ENCODE results near the gene PSG7. TPM values are rescaled to one million over a fixed set of nuclear protein-coding genes. Genes with fewer than 3 reads are reported as not detected.
"Not testable (repeated sequence)": the region's sequence is repeated elsewhere in the genome, so short reads cannot be mapped to it uniquely, and the experiment has no call there.

The PSG7 gene
- total and polyA plus RNA-seq, 2 donors (not counting 1 experiment from before 2014, with no cell fraction given), result 0.66 TPM; not detected in 1

DNA sequence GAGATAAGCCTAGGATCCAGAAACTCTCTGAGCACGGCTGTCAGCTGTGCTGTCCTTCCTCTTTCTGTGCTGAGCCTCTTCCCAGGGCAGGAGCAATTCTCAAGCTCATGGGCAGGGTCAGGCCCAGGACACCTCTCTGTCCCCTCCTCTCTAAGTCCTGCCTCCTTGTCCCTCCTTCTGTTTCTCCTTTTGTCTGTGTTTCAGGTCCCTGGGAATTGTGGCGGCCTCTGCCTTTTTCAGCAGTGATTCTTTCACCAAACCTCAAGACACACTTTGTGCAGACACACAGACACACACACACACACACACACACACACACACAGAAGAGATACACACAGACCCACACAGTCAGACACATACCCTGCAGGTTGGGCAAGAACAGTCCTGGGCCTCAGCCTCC lies 57.4 kb downstream of the PSG7 start, which contains the start of gene PSG1:
Gene PSG1, minus strand, starts transcription at position 101 of the 400 bp plus-strand sequence. CDS start 132 bp downstream, outside the sequence.
- TF ChIP-seq EZH2 (IDR thresholded peaks at IDR 0.05; ENCODE audit: low read length, missing control alignments), result no peak
- TF ChIP-seq, protein P1, sequence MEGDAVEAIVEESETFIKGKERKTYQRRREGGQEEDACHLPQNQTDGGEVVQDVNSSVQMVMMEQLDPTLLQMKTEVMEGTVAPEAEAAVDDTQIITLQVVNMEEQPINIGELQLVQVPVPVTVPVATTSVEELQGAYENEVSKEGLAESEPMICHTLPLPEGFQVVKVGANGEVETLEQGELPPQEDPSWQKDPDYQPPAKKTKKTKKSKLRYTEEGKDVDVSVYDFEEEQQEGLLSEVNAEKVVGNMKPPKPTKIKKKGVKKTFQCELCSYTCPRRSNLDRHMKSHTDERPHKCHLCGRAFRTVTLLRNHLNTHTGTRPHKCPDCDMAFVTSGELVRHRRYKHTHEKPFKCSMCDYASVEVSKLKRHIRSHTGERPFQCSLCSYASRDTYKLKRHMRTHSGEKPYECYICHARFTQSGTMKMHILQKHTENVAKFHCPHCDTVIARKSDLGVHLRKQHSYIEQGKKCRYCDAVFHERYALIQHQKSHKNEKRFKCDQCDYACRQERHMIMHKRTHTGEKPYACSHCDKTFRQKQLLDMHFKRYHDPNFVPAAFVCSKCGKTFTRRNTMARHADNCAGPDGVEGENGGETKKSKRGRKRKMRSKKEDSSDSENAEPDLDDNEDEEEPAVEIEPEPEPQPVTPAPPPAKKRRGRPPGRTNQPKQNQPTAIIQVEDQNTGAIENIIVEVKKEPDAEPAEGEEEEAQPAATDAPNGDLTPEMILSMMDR (conservative IDR thresholded peaks at IDR 0.05 in 1 of 2, IDR thresholded peaks at IDR 0.05 in 1 of 2; ENCODE audit: low read depth in 1 of 2, low read length in 2 of 2), result no peak
- Histone ChIP-seq H3K36me3 (ENCODE audit: control insufficient read depth, insufficient read depth, low read length) (no peaks in the 10 kb centered on the region), H4K20me1 (ENCODE audit: control insufficient read depth, extremely low read depth, insufficient read depth, low read length) (no peaks in the 10 kb centered on the region), H3K27ac (ENCODE audit: insufficient read depth, low read length) (no peak within 1 kb of the TSS), H3K27me3 (ENCODE audit: control insufficient read depth, insufficient read depth, low read length) (no peaks in the 10 kb centered on the region), H3K4me2 (ENCODE audit: extremely low read depth, insufficient read depth, low read length) (no peak within 1 kb of the TSS), H3K4me3 (replicated peaks in 1 of 4; ENCODE audit: control extremely low read depth in 1 of 4, insufficient read depth in 1 of 4, low read depth in 3 of 4, low read length in 4 of 4) (no peak within 1 kb of the TSS), H3K79me2 (ENCODE audit: control insufficient read depth, insufficient read depth, low read length) (no peaks in the 10 kb centered on the region), H3K9me3 (ENCODE audit: control insufficient read depth, insufficient read depth, low read depth, low read length) (no peaks in the 10 kb centered on the region), H3K4me1 (ENCODE audit: control insufficient read depth, extremely low read depth, insufficient read depth, low read length) (peaks cover 17% of the 10 kb centered on the region), H2AFZ (ENCODE audit: low read length) (no peak within 1 kb of the TSS), H3K9ac (ENCODE audit: insufficient read depth, low read length) (no peak within 1 kb of the TSS)
- DNase-seq (ENCODE audit: low read depth in 2 of 2), result no peak

DNA sequence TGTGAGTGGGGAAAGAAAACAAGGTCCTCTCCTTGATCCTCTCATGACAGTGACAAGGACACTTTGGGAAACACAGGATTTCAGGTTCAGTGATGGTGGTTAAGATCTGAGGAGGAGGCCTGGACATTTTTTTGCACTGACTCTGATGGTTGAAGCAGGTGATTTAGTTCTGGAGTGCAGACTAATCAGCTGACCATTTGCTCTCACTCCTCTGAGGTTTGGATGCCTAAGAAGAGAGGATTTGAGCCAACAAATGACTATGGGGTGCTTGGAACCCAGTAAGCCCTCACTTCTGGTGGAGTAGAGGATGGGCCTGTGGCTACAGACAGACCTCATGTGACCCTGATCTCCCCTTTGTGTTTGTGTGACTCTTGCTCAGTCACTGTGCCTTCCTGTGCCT lies 60.4 kb downstream of the PSG7 start:
- not testable (repeated sequence) for H2AFZ ChIP-seq (ENCODE audit: low read length); H3K9me3 ChIP-seq (ENCODE audit: control insufficient read depth, insufficient read depth, low read depth, low read length); H3K36me3 ChIP-seq (ENCODE audit: control insufficient read depth, insufficient read depth, low read length); H3K79me2 ChIP-seq (ENCODE audit: control insufficient read depth, insufficient read depth, low read length); H3K4me2 ChIP-seq (ENCODE audit: extremely low read depth, insufficient read depth, low read length); H3K4me3 ChIP-seq (replicated peaks in 1 of 4; ENCODE audit: control extremely low read depth in 1 of 4, insufficient read depth in 1 of 4, low read depth in 3 of 4, low read length in 4 of 4); H4K20me1 ChIP-seq (ENCODE audit: control insufficient read depth, extremely low read depth, insufficient read depth, low read length); H3K9ac ChIP-seq (ENCODE audit: insufficient read depth, low read length); H3K27me3 ChIP-seq (ENCODE audit: control insufficient read depth, insufficient read depth, low read length)
- Histone ChIP-seq H3K4me1 (ENCODE audit: control insufficient read depth, extremely low read depth, insufficient read depth, low read length) (peaks cover 20% of the 10 kb centered on the region), H3K27ac (ENCODE audit: insufficient read depth, low read length) (peak overlapping the region; percentile 89)
- DNase-seq (ENCODE audit: low read depth in 2 of 2), result peak in 1 of 2 donors; percentile 84

GRCh38 chr19:42875881-42876280 lies 61.1 kb downstream of the PSG7 start:
- DNase-seq (ENCODE audit: low read depth in 2 of 2), result peak in 1 of 2 donors; percentile 26
- H3K4me2 ChIP-seq (ENCODE audit: extremely low read depth, insufficient read depth, low read length); H2AFZ ChIP-seq (ENCODE audit: low read length); H4K20me1 ChIP-seq (ENCODE audit: control insufficient read depth, extremely low read depth, insufficient read depth, low read length); H3K36me3 ChIP-seq (ENCODE audit: control insufficient read depth, insufficient read depth, low read length); H3K79me2 ChIP-seq (ENCODE audit: control insufficient read depth, insufficient read depth, low read length); H3K4me3 ChIP-seq (replicated peaks in 1 of 4; ENCODE audit: control extremely low read depth in 1 of 4, insufficient read depth in 1 of 4, low read depth in 3 of 4, low read length in 4 of 4); H3K27me3 ChIP-seq (ENCODE audit: control insufficient read depth, insufficient read depth, low read length); H3K9me3 ChIP-seq (ENCODE audit: control insufficient read depth, insufficient read depth, low read depth, low read length); H3K9ac ChIP-seq (ENCODE audit: insufficient read depth, low read length): not testable (repeated sequence)
- Histone ChIP-seq H3K27ac (ENCODE audit: insufficient read depth, low read length) (peak overlapping the region; percentile 89), H3K4me1 (ENCODE audit: control insufficient read depth, extremely low read depth, insufficient read depth, low read length) (peaks cover 20% of the 10 kb centered on the region)

GRCh38 chr19:42874901-42875813 lies 61.9 kb downstream of the PSG7 start:
- not testable (repeated sequence) for H3K4me3 ChIP-seq (replicated peaks in 1 of 4; ENCODE audit: control extremely low read depth in 1 of 4, insufficient read depth in 1 of 4, low read depth in 3 of 4, low read length in 4 of 4); H3K27me3 ChIP-seq (ENCODE audit: control insufficient read depth, insufficient read depth, low read length); H3K9ac ChIP-seq (ENCODE audit: insufficient read depth, low read length); H3K9me3 ChIP-seq (ENCODE audit: control insufficient read depth, insufficient read depth, low read depth, low read length); H4K20me1 ChIP-seq (ENCODE audit: control insufficient read depth, extremely low read depth, insufficient read depth, low read length); H3K4me2 ChIP-seq (ENCODE audit: extremely low read depth, insufficient read depth, low read length); H3K79me2 ChIP-seq (ENCODE audit: control insufficient read depth, insufficient read depth, low read length); H3K36me3 ChIP-seq (ENCODE audit: control insufficient read depth, insufficient read depth, low read length); H2AFZ ChIP-seq (ENCODE audit: low read length)
- peak overlapping the region; percentile 90 for H3K27ac ChIP-seq (ENCODE audit: insufficient read depth, low read length)
- H3K4me1 ChIP-seq (ENCODE audit: control insufficient read depth, extremely low read depth, insufficient read depth, low read length), result peaks cover 20% of the 10 kb centered on the region
- peak in 1 of 2 donors; percentile 83 for DNase-seq (ENCODE audit: low read depth in 2 of 2)

- DNase-seq (ENCODE audit: low read depth in 2 of 2); H4K20me1 ChIP-seq (ENCODE audit: control insufficient read depth, extremely low read depth, insufficient read depth, low read length); H3K79me2 ChIP-seq (ENCODE audit: control insufficient read depth, insufficient read depth, low read length); H3K4me3 ChIP-seq (replicated peaks in 1 of 4; ENCODE audit: control extremely low read depth in 1 of 4, insufficient read depth in 1 of 4, low read depth in 3 of 4, low read length in 4 of 4); H3K27me3 ChIP-seq (ENCODE audit: control insufficient read depth, insufficient read depth, low read length); H3K4me2 ChIP-seq (ENCODE audit: extremely low read depth, insufficient read depth, low read length); H3K36me3 ChIP-seq (ENCODE audit: control insufficient read depth, insufficient read depth, low read length); H2AFZ ChIP-seq (ENCODE audit: low read length); H3K9ac ChIP-seq (ENCODE audit: insufficient read depth, low read length); H3K9me3 ChIP-seq (ENCODE audit: control insufficient read depth, insufficient read depth, low read depth, low read length): not testable (repeated sequence)
- peak overlapping the region; percentile 90 for H3K27ac ChIP-seq (ENCODE audit: insufficient read depth, low read length)
- H3K4me1 ChIP-seq (ENCODE audit: control insufficient read depth, extremely low read depth, insufficient read depth, low read length), result peaks cover 20% of the 10 kb centered on the region
Measured at GRCh38 chr19:42874136-42874535, 62.9 kb downstream of the PSG7 start.
